Vagina (tissue), 2 donors: Measurements from ENCODE around the gene SPAG16. TPM values are rescaled to one million over a fixed set of nuclear protein-coding genes. Genes with fewer than 3 reads are reported as not detected.

Experiments used
- DNase-seq, 2 donors: peaks; one replicate each; pipeline ENCODE4 v3.0.0-alpha.2; 2017; ENCODE audit errors: extremely low spot score in 2 of 2
- H3K27ac ChIP-seq: fragments of 200-600 bp; sonication (generic); one replicate; pipeline ENCODE4 v1.5.1; 2019
- H3K27me3 ChIP-seq: fragments of 200-600 bp; sonication (generic); one replicate; pipeline ENCODE4 v1.5.1; 2019
- H3K36me3 ChIP-seq, 2 donors: fragments of 200-600 bp; sonication (generic); one replicate each; pipeline ENCODE4 v1.5.1; 2017 to 2019
- H3K4me1 ChIP-seq: fragments of 200-600 bp; sonication (generic); one replicate; pipeline ENCODE4 v1.5.1; 2019
- H3K4me3 ChIP-seq, 2 donors: fragments of 200-600 bp; sonication (generic); 1 replicate in 1 of 2; 2 replicates in 1 of 2; pipeline ENCODE4 v1.5.1; 2016 to 2019
- H3K9me3 ChIP-seq: fragments of 200-600 bp; sonication (generic); one replicate; pipeline ENCODE4 v1.5.1; 2019
- CTCF ChIP-seq, 3 experiments: fragments of 450-650 bp in 2 of 3; fragments of 200-600 bp in 1 of 3; sonication (generic) in 1 of 3; IDR thresholded peaks; one replicate each; pipeline ENCODE4 v1.5.1; 2017 to 2019; ENCODE audit warnings: antibody characterized with exemption in 3 of 3, mild to moderate bottlenecking in 2 of 3, moderate library complexity in 2 of 3
- POLR2A ChIP-seq, 2 donors: fragments of 450-650 bp; IDR thresholded peaks; one replicate each; pipeline ENCODE4 v1.6.1; 2017; ENCODE audit warnings: antibody characterized with exemption in 2 of 2, mild to moderate bottlenecking in 2 of 2, moderate library complexity in 2 of 2
- POLR2AphosphoS5 ChIP-seq, 2 donors: sonication (generic); formaldehyde crosslinking; IDR thresholded peaks; one replicate each; pipeline ENCODE4 v1.9.0; 2017; ENCODE audit warnings: antibody characterized with exemption in 2 of 2, mild to moderate bottlenecking in 2 of 2, low read depth in 1 of 2; ENCODE audit not compliant: insufficient read depth in 1 of 2
- intact Hi-C: fragments of 100-400 bp; cut with DNase I; formaldehyde crosslinking; loops from one replicate; pipeline ENCODE4 v1.15.1; 2023
- total RNA-seq: library from RNA; depleted of rRNA; stranded (reverse); fragments of >200 nt; gene quantifications from one replicate; pipeline ENCODE4 v1.2.3, GENCODE V29; 2016

Gene SPAG16
- total RNA-seq, 1 donor from 2014 or later = 30.2 TPM

DNA sequence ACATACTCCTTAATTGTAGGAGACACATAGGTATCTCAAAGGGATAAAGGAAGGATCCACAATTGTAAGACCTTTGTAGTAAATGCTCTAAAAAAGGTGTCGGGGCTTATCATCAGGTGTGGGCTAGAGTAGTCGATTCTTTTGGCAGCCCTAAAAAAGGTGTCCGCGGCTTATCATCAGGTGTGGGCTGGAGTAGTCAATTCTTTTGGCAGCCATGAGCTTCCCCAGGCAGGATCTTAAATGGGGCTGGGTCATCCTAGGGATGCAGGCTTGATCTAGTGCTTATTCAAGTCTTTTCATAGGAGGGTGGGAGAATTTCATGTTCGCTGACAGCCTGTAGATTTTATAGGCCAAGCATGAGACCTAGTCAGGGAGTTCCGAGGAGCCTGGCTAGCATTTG, 720.2 kb downstream of the SPAG16 start:
- Histone ChIP-seq H3K9me3 (no peaks in the 10 kb centered on the region), H3K4me1 (no peaks in the 10 kb centered on the region), H3K27ac (no peak overlapping the region), H3K4me3 (no peak overlapping the region), H3K36me3 (no peaks in the 10 kb centered on the region), H3K27me3 (no peaks in the 10 kb centered on the region)
- DNase-seq = no peak
- intact Hi-C loops = no loop called here
- no peak for TF ChIP-seq POLR2A (IDR thresholded peaks at IDR 0.05)
- no peak for TF ChIP-seq POLR2AphosphoS5 (IDR thresholded peaks at IDR 0.05; ENCODE audit: insufficient read depth in 1 of 2, low read depth in 1 of 2)
- TF ChIP-seq CTCF (IDR thresholded peaks at IDR 0.05) = no peak

- TF ChIP-seq POLR2A (IDR thresholded peaks at IDR 0.05) (no peak), CTCF (IDR thresholded peaks at IDR 0.05) (no peak), POLR2AphosphoS5 (IDR thresholded peaks at IDR 0.05; ENCODE audit: insufficient read depth in 1 of 2, low read depth in 1 of 2) (no peak)
- Histone ChIP-seq H3K27me3 (no peaks in the 10 kb centered on the region), H3K27ac (no peak overlapping the region), H3K4me1 (no peaks in the 10 kb centered on the region), H3K4me3 (no peak overlapping the region), H3K36me3 (no peaks in the 10 kb centered on the region), H3K9me3 (no peaks in the 10 kb centered on the region)
- intact Hi-C loops = no loop called here
- no peak for DNase-seq
Measured at GRCh38 chr2:214005337-214005736, 721.1 kb downstream of the SPAG16 start.

GRCh38 chr2:214006601-214007000, 722.3 kb downstream of the SPAG16 start:
- H3K9me3 ChIP-seq = no peaks in the 10 kb centered on the region
- DNase-seq = no peak
- no peak overlapping the region for H3K4me3 ChIP-seq
- TF ChIP-seq POLR2A (IDR thresholded peaks at IDR 0.05) (no peak), CTCF (IDR thresholded peaks at IDR 0.05) (no peak), POLR2AphosphoS5 (IDR thresholded peaks at IDR 0.05; ENCODE audit: insufficient read depth in 1 of 2, low read depth in 1 of 2) (no peak)
- no peak overlapping the region for H3K27ac ChIP-seq
- intact Hi-C loops = no loop called here
- no peaks in the 10 kb centered on the region for H3K27me3 ChIP-seq
- no peaks in the 10 kb centered on the region for H3K36me3 ChIP-seq
- H3K4me1 ChIP-seq = no peaks in the 10 kb centered on the region

- no peak for DNase-seq
Measured at GRCh38 chr2:214011676-214012075, 727.4 kb downstream of the SPAG16 start.

More at GRCh38 chr2:214011676-214012075, 727.4 kb downstream of the SPAG16 start:
- Histone ChIP-seq H3K4me3 (no peak overlapping the region), H3K4me1 (no peaks in the 10 kb centered on the region), H3K9me3 (no peaks in the 10 kb centered on the region), H3K27ac (no peak overlapping the region), H3K36me3 (no peaks in the 10 kb centered on the region), H3K27me3 (no peaks in the 10 kb centered on the region)
- TF ChIP-seq CTCF (IDR thresholded peaks at IDR 0.05) = no peak
- TF ChIP-seq POLR2AphosphoS5 (IDR thresholded peaks at IDR 0.05; ENCODE audit: insufficient read depth in 1 of 2, low read depth in 1 of 2) = no peak
- no peak for TF ChIP-seq POLR2A (IDR thresholded peaks at IDR 0.05)
- intact Hi-C loops = no loop called here
